SK-N-SH (cell line): ENCODE measurements around the gene MAPKBP1. TPM values are rescaled to one million over a fixed set of nuclear protein-coding genes. Genes with fewer than 3 reads are reported as not detected.

Experiments
- CTCF ChIA-PET: fragments of 300-600, 350-600 bp; formaldehyde crosslinking; extraction: SDS; loops from one replicate; lab custom pipeline; 2021; lab: Yijun Ruan, JAX
- POLR2A ChIA-PET: fragments of 350-600 bp; sonication (Branson Sonifier 250); formaldehyde crosslinking; extraction: SDS; loops from one replicate; lab custom pipeline; 2020; ENCODE audit warnings: antibody characterized with exemption, inconsistent platforms; lab: Yijun Ruan, JAX
- DNase-seq: peaks from one replicate; pipeline ENCODE4 v3.0.0; 2012
- H2AFZ ChIP-seq: fragments of 200-600 bp; sonication (generic); 2 replicates; pipeline ENCODE4 v1.8.1; 2016; ENCODE audit warnings: antibody characterized with exemption, mild to moderate bottlenecking, low read depth
- H3F3A ChIP-seq: fragments of 200-600 bp; sonication (generic); replicated peaks from 2 replicates; pipeline ENCODE3; 2016; ENCODE audit warnings: antibody characterized with exemption, mild to moderate bottlenecking; ENCODE audit not compliant: insufficient read depth
- H3K27ac ChIP-seq, 2 experiments: fragments of 200-500 bp in 1 of 2; fragments of 200-600 bp in 1 of 2; sonication (Bioruptor generic) in 1 of 2; sonication (generic), shearing (Covaris generic) in 1 of 2; 2 replicates each; pipeline versions ENCODE4 v1.5.1 to v1.6.1; 2014 to 2016; ENCODE audit warnings: low read depth in 2 of 2, inconsistent platforms in 1 of 2, low read length in 1 of 2, mild to moderate bottlenecking in 1 of 2, mixed read lengths in 1 of 2
- H3K27me3 ChIP-seq: fragments of 200-600 bp; sonication (generic), shearing (Covaris generic); 2 replicates; pipeline ENCODE4 v1.6.1; 2016; ENCODE audit warnings: mixed run types; ENCODE audit not compliant: insufficient read depth
- H3K36me3 ChIP-seq, 2 experiments: fragments of 200-500 bp in 1 of 2; fragments of 200-600 bp in 1 of 2; sonication (Bioruptor generic) in 1 of 2; sonication (generic) in 1 of 2; replicated peaks in 1 of 2; 2 replicates each; pipeline versions ENCODE3 to v1.5.1; 2014 to 2016; ENCODE audit warnings: low read length in 1 of 2, mild to moderate bottlenecking in 1 of 2; ENCODE audit not compliant: insufficient read depth in 2 of 2, control insufficient read depth in 1 of 2
- H3K4me1 ChIP-seq, 2 experiments: fragments of 200-500 bp in 1 of 2; fragments of 200-600 bp in 1 of 2; sonication (Bioruptor generic) in 1 of 2; sonication (generic), shearing (Covaris generic) in 1 of 2; 2 replicates each; pipeline versions ENCODE4 v1.5.1 to v1.6.1; 2014 to 2016; ENCODE audit warnings: low read depth in 1 of 2, low read length in 1 of 2, mixed run types in 1 of 2; ENCODE audit not compliant: insufficient read depth in 2 of 2, control insufficient read depth in 1 of 2
- H3K4me2 ChIP-seq: fragments of 200-600 bp; sonication (generic), shearing (Covaris generic); 2 replicates; pipeline ENCODE4 v1.6.1; 2017; ENCODE audit warnings: mixed run types
- H3K4me3 ChIP-seq, 2 experiments: fragments of 200-500 bp in 1 of 2; fragments of 200-600 bp in 1 of 2; sonication (Bioruptor generic) in 1 of 2; sonication (generic), shearing (Covaris generic) in 1 of 2; 2 replicates each; pipeline versions ENCODE4 v1.5.1 to v1.8.1; 2014 to 2016; ENCODE audit warnings: low read depth in 2 of 2, inconsistent platforms in 1 of 2, low read length in 1 of 2, mild to moderate bottlenecking in 1 of 2, mixed read lengths in 1 of 2, moderate library complexity in 1 of 2
- H3K79me2 ChIP-seq: fragments of 200-600 bp; sonication (generic); 2 replicates; pipeline ENCODE4 v1.8.1; 2017; ENCODE audit warnings: mild to moderate bottlenecking; ENCODE audit not compliant: insufficient read depth
- H3K9ac ChIP-seq: fragments of 200-600 bp; sonication (generic); 2 replicates; pipeline ENCODE4 v1.6.1; 2017; ENCODE audit warnings: mixed run types
- H3K9me2 ChIP-seq: fragments of 200-600 bp; sonication (generic); 2 replicates; pipeline ENCODE4 v1.6.1; 2017; ENCODE audit warnings: mixed run types
- H3K9me3 ChIP-seq: fragments of 200-600 bp; sonication (generic); 2 replicates; pipeline ENCODE4 v1.6.1; 2017; ENCODE audit warnings: mixed run types, mild to moderate bottlenecking, moderate library complexity
- H4K20me1 ChIP-seq: fragments of 200-600 bp; sonication (generic); 2 replicates; pipeline ENCODE4 v1.6.1; 2017; ENCODE audit warnings: mild to moderate bottlenecking, mixed run types; ENCODE audit not compliant: insufficient read depth
- CTCF ChIP-seq: fragments of 200-600 bp; sonication (generic); IDR thresholded peaks from 2 replicates; pipeline ENCODE4 v1.6.1; 2017; ENCODE audit warnings: antibody characterized with exemption, mild to moderate bottlenecking, moderate library complexity
- EP300 ChIP-seq, 2 experiments: IDR thresholded peaks; 2 replicates each; pipeline versions ENCODE4 v1.4.0 to v1.6.1; 2012; ENCODE audit warnings: borderline replicate concordance in 1 of 2, low read depth in 1 of 2, low read length in 1 of 2
- EZH2phosphoT487 ChIP-seq: fragments of 200-600 bp; sonication (generic); IDR thresholded peaks from 2 replicates; pipeline ENCODE4 v1.6.1; 2017; ENCODE audit warnings: low read depth, mixed run types, mild to moderate bottlenecking, antibody characterized with exemption, moderate library complexity, borderline replicate concordance
- GABPA ChIP-seq: IDR thresholded peaks from 2 replicates; pipeline ENCODE4 v1.4.0; 2012; ENCODE audit warnings: low read depth, mild to moderate bottlenecking
- GATA2 ChIP-seq: sonication (generic); formaldehyde crosslinking; IDR thresholded peaks from 2 replicates; pipeline ENCODE4 v1.5.0; 2020; ENCODE audit warnings: mild to moderate bottlenecking, missing genetic modification reagents
- IRF3 ChIP-seq: fragments of 150-350 bp; IDR thresholded peaks from 2 replicates; pipeline ENCODE4 v1.6.1; 2016; ENCODE audit warnings: mild to moderate bottlenecking, low read depth, low read length
- MAX ChIP-seq: IDR thresholded peaks from 2 replicates; pipeline ENCODE4 v1.4.0; 2012; ENCODE audit warnings: low read depth
- MXI1 ChIP-seq: IDR thresholded peaks from 2 replicates; pipeline ENCODE4 v1.6.1; 2012; ENCODE audit warnings: mild to moderate bottlenecking, low read depth, low read length, improper control_type of control experiment
- NFIC ChIP-seq: IDR thresholded peaks from 2 replicates; pipeline ENCODE4 v1.4.0; 2012; ENCODE audit warnings: borderline replicate concordance
- PBX3 ChIP-seq: IDR thresholded peaks from 2 replicates; pipeline ENCODE4; 2012
- POLR2AphosphoS5 ChIP-seq: IDR thresholded peaks from 2 replicates; pipeline ENCODE4 v1.6.1; 2012; ENCODE audit warnings: low read depth, low read length
- RXRA ChIP-seq: IDR thresholded peaks from 2 replicates; pipeline ENCODE4 v1.4.0; 2012; ENCODE audit warnings: low read depth, mild to moderate bottlenecking, borderline replicate concordance
- TAF1 ChIP-seq: IDR thresholded peaks from 2 replicates; pipeline ENCODE4 v1.6.1; 2012; ENCODE audit warnings: low read depth, mild to moderate bottlenecking, low read length, moderate library complexity, borderline replicate concordance
- TCF12 ChIP-seq: IDR thresholded peaks from 2 replicates; pipeline ENCODE4 v1.4.0; 2012
- TEAD4 ChIP-seq: IDR thresholded peaks from 2 replicates; pipeline ENCODE4 v1.4.0; 2012; ENCODE audit warnings: mild to moderate bottlenecking, borderline replicate concordance; ENCODE audit not compliant: insufficient read depth
- YY1 ChIP-seq: IDR thresholded peaks from 2 replicates; pipeline ENCODE4 v1.4.0; 2012; ENCODE audit warnings: low read depth, mild to moderate bottlenecking
- WGBS: methylation state at CpG from one replicate; pipeline ENCODE4 v1.1.6; 2017; ENCODE audit warnings: low lambda C conversion rate; 5-methylcytosine and 5-hydroxymethylcytosine counted together
- polyA plus RNA-seq, 3 experiments: library from polyadenylated mRNA; depleted of rRNA; stranded (reverse); fragments of >200 nt; gene quantifications; 2 replicates each; pipeline ENCODE4 v1.2.3, GENCODE V29; 2012
- TF ChIP-seq, protein P1 (sequence below): IDR thresholded peaks from 2 replicates; pipeline ENCODE4 v1.6.1; 2012; ENCODE audit warnings: mild to moderate bottlenecking, low read depth, low read length, moderate library complexity
- TF ChIP-seq, protein P2 (sequence below): IDR thresholded peaks from 2 replicates; pipeline ENCODE4 v1.4.0; 2012; ENCODE audit warnings: low read depth, borderline replicate concordance

MAPKBP1 gene
- polyA plus RNA-seq, 1 of the 3 experiments (the other 2 are of a cell fraction) = 5.2 TPM

- 64% methylated on average over 8 of the region's 9 CpGs for WGBS
- Histone ChIP-seq H3K9me2 (no peaks in the 10 kb centered on the region), H4K20me1 (no peaks in the 10 kb centered on the region), H2AFZ (no peak overlapping the region), H3K4me1 (peaks cover 0 to 13% of the 10 kb centered on the region in 2 experiments; a peak in 1 of 4 replicates), H3K27ac (no peak overlapping the region), H3K27me3 (no peaks in the 10 kb centered on the region), H3K9me3 (no peaks in the 10 kb centered on the region), H3F3A (no peaks in the 10 kb centered on the region), H3K4me2 (no peak overlapping the region), H3K4me3 (no peak overlapping the region), H3K9ac (no peak overlapping the region), H3K36me3 (no peaks in the 10 kb centered on the region), H3K79me2 (no peaks in the 10 kb centered on the region)
- POLR2A ChIA-PET = no interaction called here
- CTCF ChIA-PET = no interaction called here
- TF ChIP-seq CTCF (no peak), TEAD4 (no peak), MAX (no peak), RXRA (no peak), YY1 (no peak)
- no peak for DNase-seq
Measured at GRCh38 chr15:41872166-41872747, 98.0 kb downstream of the MAPKBP1 start.

GRCh38 chr15:41873711-41874110 lies 99.4 kb downstream of the MAPKBP1 start:
- no peaks in the 10 kb centered on the region for H3K27me3 ChIP-seq
- no peak overlapping the region for H3K9ac ChIP-seq
- H3K4me2 ChIP-seq = no peak overlapping the region
- H3K9me2 ChIP-seq = no peaks in the 10 kb centered on the region
- H2AFZ ChIP-seq = no peak overlapping the region
- H3K9me3 ChIP-seq = no peaks in the 10 kb centered on the region
- ChIA-PET POLR2A (no interaction called here), CTCF (interaction anchor here (0.6 to 1.0 kb wide), 2 partner anchors 29 to 408 kb away, joined by 3 read pairs; no protein-coding TSS in a partner anchor)
- 62% methylated on average over 6 of the region's 8 CpGs for WGBS
- H3K4me3 ChIP-seq = no peak overlapping the region
- H4K20me1 ChIP-seq = no peaks in the 10 kb centered on the region
- DNase-seq = no peak
- H3K4me1 ChIP-seq = peaks cover 0 to 25% of the 10 kb centered on the region in 2 experiments; a peak in 1 of 4 replicates
- no peaks in the 10 kb centered on the region for H3K36me3 ChIP-seq
- H3K27ac ChIP-seq = no peak overlapping the region
- no peaks in the 10 kb centered on the region for H3K79me2 ChIP-seq
- no peaks in the 10 kb centered on the region for H3F3A ChIP-seq
- TF ChIP-seq GABPA (no peak), EZH2phosphoT487 (no peak), GATA2 (CRISPR knock-in tag) (no peak), NFIC (no peak), TAF1 (no peak), TEAD4 (no peak), PBX3 (no peak), MAX (no peak), IRF3 (no peak), EP300 (IDR thresholded peaks at IDR 0.05; ENCODE audit: borderline replicate concordance in 1 of 2, low read depth in 1 of 2, low read length in 1 of 2) (no peak), MXI1 (no peak), TCF12 (no peak), POLR2AphosphoS5 (no peak)
- TF ChIP-seq, protein P1, sequence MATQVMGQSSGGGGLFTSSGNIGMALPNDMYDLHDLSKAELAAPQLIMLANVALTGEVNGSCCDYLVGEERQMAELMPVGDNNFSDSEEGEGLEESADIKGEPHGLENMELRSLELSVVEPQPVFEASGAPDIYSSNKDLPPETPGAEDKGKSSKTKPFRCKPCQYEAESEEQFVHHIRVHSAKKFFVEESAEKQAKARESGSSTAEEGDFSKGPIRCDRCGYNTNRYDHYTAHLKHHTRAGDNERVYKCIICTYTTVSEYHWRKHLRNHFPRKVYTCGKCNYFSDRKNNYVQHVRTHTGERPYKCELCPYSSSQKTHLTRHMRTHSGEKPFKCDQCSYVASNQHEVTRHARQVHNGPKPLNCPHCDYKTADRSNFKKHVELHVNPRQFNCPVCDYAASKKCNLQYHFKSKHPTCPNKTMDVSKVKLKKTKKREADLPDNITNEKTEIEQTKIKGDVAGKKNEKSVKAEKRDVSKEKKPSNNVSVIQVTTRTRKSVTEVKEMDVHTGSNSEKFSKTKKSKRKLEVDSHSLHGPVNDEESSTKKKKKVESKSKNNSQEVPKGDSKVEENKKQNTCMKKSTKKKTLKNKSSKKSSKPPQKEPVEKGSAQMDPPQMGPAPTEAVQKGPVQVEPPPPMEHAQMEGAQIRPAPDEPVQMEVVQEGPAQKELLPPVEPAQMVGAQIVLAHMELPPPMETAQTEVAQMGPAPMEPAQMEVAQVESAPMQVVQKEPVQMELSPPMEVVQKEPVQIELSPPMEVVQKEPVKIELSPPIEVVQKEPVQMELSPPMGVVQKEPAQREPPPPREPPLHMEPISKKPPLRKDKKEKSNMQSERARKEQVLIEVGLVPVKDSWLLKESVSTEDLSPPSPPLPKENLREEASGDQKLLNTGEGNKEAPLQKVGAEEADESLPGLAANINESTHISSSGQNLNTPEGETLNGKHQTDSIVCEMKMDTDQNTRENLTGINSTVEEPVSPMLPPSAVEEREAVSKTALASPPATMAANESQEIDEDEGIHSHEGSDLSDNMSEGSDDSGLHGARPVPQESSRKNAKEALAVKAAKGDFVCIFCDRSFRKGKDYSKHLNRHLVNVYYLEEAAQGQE = no peak
- TF ChIP-seq, protein P2, sequence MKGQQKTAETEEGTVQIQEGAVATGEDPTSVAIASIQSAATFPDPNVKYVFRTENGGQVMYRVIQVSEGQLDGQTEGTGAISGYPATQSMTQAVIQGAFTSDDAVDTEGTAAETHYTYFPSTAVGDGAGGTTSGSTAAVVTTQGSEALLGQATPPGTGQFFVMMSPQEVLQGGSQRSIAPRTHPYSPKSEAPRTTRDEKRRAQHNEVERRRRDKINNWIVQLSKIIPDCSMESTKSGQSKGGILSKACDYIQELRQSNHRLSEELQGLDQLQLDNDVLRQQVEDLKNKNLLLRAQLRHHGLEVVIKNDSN = no peak
